HepG2 (cell line): Measurements from ENCODE around the gene PKP1. TPM values are rescaled to one million over a fixed set of nuclear protein-coding genes. Genes with fewer than 3 reads are reported as not detected.

ENCODE experiments used
- ATAC-seq: fragments of 200-7000 bp; cut with Tn5 transposase; 3 replicates; pipeline ENCODE4 v1.9.1; 2020; ENCODE audit warnings: mild to moderate bottlenecking, moderate library complexity
- BruUV-seq: library from RNA; stranded (reverse); fragments of 400-500 nt; replicated peaks from 2 replicates; lab custom pipeline; 2021; lab: Mats Ljungman, UMichigan
- CTCF ChIA-PET: fragments of 300-600 bp; formaldehyde crosslinking; extraction: SDS; loops from one replicate; lab custom pipeline; 2021; ENCODE audit warnings: low total read pairs, inconsistent platforms, low intra/inter-chr PET ratio; lab: Yijun Ruan, JAX
- POLR2A ChIA-PET: fragments of 350-600 bp; sonication (Branson Sonifier 250); formaldehyde crosslinking; loops from one replicate; lab custom pipeline; 2020; ENCODE audit warnings: antibody characterized with exemption, inconsistent platforms; lab: Yijun Ruan, JAX
- DNase-seq: peaks from one replicate; pipeline ENCODE4 v3.0.0-alpha.2; 2015; ENCODE audit warnings: low spot score
- FAIRE-seq: peaks from 3 replicates; lab custom pipeline; 2011; peaks lifted over from hg19 to GRCh38; lab: Jason Lieb, UNC
- H2AFZ ChIP-seq: one replicate; pipeline ENCODE4 v1.6.1; 2011; ENCODE audit warnings: low read length, inconsistent platforms
- H3K27ac ChIP-seq: fragments of 300-600 bp; 3 replicates; pipeline ENCODE4 v1.8.0; 2011; ENCODE audit warnings: mixed run types, mild to moderate bottlenecking, mixed read lengths, low read length, inconsistent platforms; ENCODE audit not compliant: insufficient read depth; ENCODE audit errors: extremely low read length
- H3K27me3 ChIP-seq, 2 experiments: fragments of 200-600 bp in 1 of 2; 2 replicates in 1 of 2; 3 replicates in 1 of 2; pipeline versions ENCODE4 v1.6.0 to v1.8.0; 2011; ENCODE audit warnings: low read length in 2 of 2, mild to moderate bottlenecking in 2 of 2, moderate library complexity in 2 of 2, inconsistent platforms in 1 of 2; ENCODE audit not compliant: insufficient read depth in 2 of 2, control insufficient read depth in 1 of 2
- H3K36me3 ChIP-seq, 2 experiments: fragments of 200-600 bp in 1 of 2; replicated peaks in 1 of 2; 2 replicates in 1 of 2; 3 replicates in 1 of 2; pipeline versions ENCODE4 v1.5.1 to v1.8.0; 2011; ENCODE audit warnings: low read length in 2 of 2, inconsistent platforms in 1 of 2; ENCODE audit not compliant: insufficient read depth in 2 of 2, control insufficient read depth in 1 of 2
- H3K4me1 ChIP-seq: 2 replicates; pipeline ENCODE4 v1.5.1; 2012; ENCODE audit warnings: low read length, inconsistent platforms; ENCODE audit not compliant: insufficient read depth
- H3K4me2 ChIP-seq: 2 replicates; pipeline ENCODE4 v1.6.0; 2011; ENCODE audit warnings: low read depth, low read length, inconsistent platforms
- H3K4me3 ChIP-seq, 3 experiments: fragments of 200-600 bp in 1 of 3; sonication (generic), shearing (Covaris generic) in 1 of 3; replicated peaks in 1 of 3; 2 replicates each; pipeline ENCODE4 v1.5.1; 2011 to 2016; ENCODE audit warnings: low read length in 3 of 3, inconsistent platforms in 2 of 3, low read depth in 2 of 3, mild to moderate bottlenecking in 2 of 3, control low read depth in 1 of 3, mixed read lengths in 1 of 3; ENCODE audit not compliant: insufficient read depth in 1 of 3
- H3K79me2 ChIP-seq: one replicate; pipeline ENCODE4 v1.6.1; 2011; ENCODE audit warnings: low read length, inconsistent platforms; ENCODE audit not compliant: insufficient read depth
- H3K9ac ChIP-seq: 2 replicates; pipeline ENCODE4 v1.6.0; 2011; ENCODE audit warnings: mild to moderate bottlenecking, low read depth, low read length, inconsistent platforms; ENCODE audit not compliant: insufficient read depth
- H3K9me3 ChIP-seq: 2 replicates; pipeline ENCODE4 v1.5.1; 2012; ENCODE audit warnings: mild to moderate bottlenecking, low read length
- H4K20me1 ChIP-seq: 2 replicates; pipeline ENCODE4 v1.6.0; 2011; ENCODE audit warnings: inconsistent platforms, mild to moderate bottlenecking, low read length, moderate library complexity; ENCODE audit not compliant: insufficient read depth
- CAMTA2 ChIP-seq: sonication (generic); formaldehyde crosslinking; IDR thresholded peaks from 2 replicates; pipeline ENCODE4 v1.4.0; 2020; ENCODE audit warnings: mild to moderate bottlenecking, missing genetic modification reagents, borderline replicate concordance
- HCFC1 ChIP-seq: fragments of 150-350 bp; IDR thresholded peaks from 2 replicates; pipeline ENCODE4 v1.6.1; 2014; ENCODE audit warnings: low read depth, low read length
- HNRNPK ChIP-seq: fragments of 200-400 bp; formaldehyde crosslinking; IDR thresholded peaks from 2 replicates; pipeline ENCODE4 v1.6.1; 2018; ENCODE audit warnings: low read length, low read depth, moderate library complexity, mild to moderate bottlenecking; ENCODE audit not compliant: poor library complexity, severe bottlenecking
- KLF15 ChIP-seq: sonication (generic); formaldehyde crosslinking; IDR thresholded peaks from 2 replicates; pipeline ENCODE4 v1.8.1; 2023; ENCODE audit warnings: borderline replicate concordance, mild to moderate bottlenecking, inconsistent platforms, missing genetic modification reagents, mixed read lengths
- MAFK ChIP-seq, 2 experiments: IDR thresholded peaks in 1 of 2; conservative IDR thresholded peaks in 1 of 2; 2 replicates each; pipeline ENCODE4 v1.6.1; 2011; ENCODE audit warnings: improper control_type of control experiment in 2 of 2, low read length in 2 of 2
- NFE2L1 ChIP-seq: sonication (generic); formaldehyde crosslinking; IDR thresholded peaks from 2 replicates; pipeline ENCODE4 v1.4.0; 2020; ENCODE audit warnings: missing genetic modification reagents, mild to moderate bottlenecking, borderline replicate concordance
- RCOR2 ChIP-seq: IDR thresholded peaks from 2 replicates; pipeline ENCODE4 v1.6.1; 2016; ENCODE audit warnings: missing biosample characterization, missing genetic modification reagents
- SAP130 ChIP-seq: IDR thresholded peaks from 2 replicates; pipeline ENCODE4 v1.6.1; 2016; ENCODE audit warnings: low read depth
- SKI ChIP-seq: fragments of 450-650 bp; IDR thresholded peaks from one replicate; pipeline ENCODE4 v1.6.1; 2018; ENCODE audit warnings: mild to moderate bottlenecking; ENCODE audit not compliant: partially characterized antibody
- SMC3 ChIP-seq: IDR thresholded peaks from 2 replicates; pipeline ENCODE4 v1.6.1; 2011; ENCODE audit warnings: low read length, improper control_type of control experiment
- SOX13 ChIP-seq, 3 experiments: fragments of 450-650 bp in 1 of 3; sonication (generic) in 1 of 3; formaldehyde crosslinking in 1 of 3; IDR thresholded peaks in 2 of 3; conservative IDR thresholded peaks in 1 of 3; 2 replicates each; pipeline versions ENCODE4 v1.5.0 to v1.6.1; 2016 to 2020; ENCODE audit warnings: antibody characterized with exemption in 1 of 3, mild to moderate bottlenecking in 1 of 3, missing compliant biosample characterization in 1 of 3, missing genetic modification reagents in 1 of 3, moderate library complexity in 1 of 3
- ZC3H13 ChIP-seq: sonication (generic); formaldehyde crosslinking; IDR thresholded peaks from 2 replicates; pipeline ENCODE4 v1.8.1; 2023; ENCODE audit warnings: mild to moderate bottlenecking, missing genetic modification reagents, moderate library complexity
- ZFP37 ChIP-seq: sonication (generic); formaldehyde crosslinking; IDR thresholded peaks from 2 replicates; pipeline ENCODE4 v1.4.0; 2020; ENCODE audit warnings: missing genetic modification reagents, borderline replicate concordance
- ZFP90 ChIP-seq: sonication (generic); formaldehyde crosslinking; IDR thresholded peaks from 2 replicates; pipeline ENCODE4 v1.8.0; 2022; ENCODE audit warnings: missing genetic modification reagents, mild to moderate bottlenecking, inconsistent platforms, borderline replicate concordance
- ZNF234 ChIP-seq: sonication (generic); formaldehyde crosslinking; conservative IDR thresholded peaks from 2 replicates; pipeline ENCODE4 v1.5.1; 2020; ENCODE audit warnings: mild to moderate bottlenecking, missing genetic modification reagents
- ZNF484 ChIP-seq: sonication (generic); formaldehyde crosslinking; IDR thresholded peaks from 2 replicates; pipeline ENCODE4 v1.5.1; 2020; ENCODE audit warnings: mild to moderate bottlenecking, low read depth, missing genetic modification reagents, borderline replicate concordance
- ZNF816 ChIP-seq: sonication (generic); formaldehyde crosslinking; IDR thresholded peaks from 2 replicates; pipeline ENCODE4 v1.8.0; 2022; ENCODE audit warnings: missing genetic modification reagents, mild to moderate bottlenecking, borderline replicate concordance
- WGBS: methylation state at CpG from one replicate; pipeline ENCODE4 v1.1.6; 2017; ENCODE audit warnings: low lambda C conversion rate; 5-methylcytosine and 5-hydroxymethylcytosine counted together
- in situ Hi-C: cut with HindIII; loops from 2 replicates; pipeline ENCODE4 v1.10.0; 2017; ENCODE audit warnings: low pct_unique_long_range_greater_than_20kb; ENCODE audit not compliant: extremely low pct_ligation_motif_present
- intact Hi-C: fragments of 100-400 bp; cut with micrococcal nuclease; formaldehyde crosslinking; loops from one replicate; pipeline ENCODE4 v1.10.0; 2022; ENCODE audit not compliant: unreplicated experiment
- polyA plus RNA-seq, 8 experiments: library from polyadenylated mRNA; depleted of rRNA in 3 of 8; stranded (reverse) in 7 of 8; unstranded in 1 of 8; fragments of >200 nt; fragmentation: Illumina TruSeq in 4 of 8; extraction: Trizol in 4 of 8; gene quantifications; 2 replicates each; pipeline versions ENCODE4 v1.2.1 to v1.2.3, GENCODE V29; 2011 to 2016; ENCODE audit warnings: low read depth in 4 of 8, missing spikeins in 1 of 8, mixed read lengths in 1 of 8; ENCODE audit not compliant: insufficient read depth in 1 of 8
- total RNA-seq, 5 experiments: library from RNA; depleted of rRNA; stranded (reverse); fragments of >200 nt; fragmentation: Illumina TruSeq; extraction: Trizol; gene quantifications; 2 replicates each; pipeline ENCODE4 v1.2.3, GENCODE V29; 2016; ENCODE audit warnings: low read depth in 1 of 5
- TF ChIP-seq, protein P1 (sequence below), 2 experiments: sonication (generic) in 1 of 2; formaldehyde crosslinking in 1 of 2; IDR thresholded peaks; 2 replicates each; pipeline versions ENCODE4 v1.4.0 to v1.6.1; 2018 to 2020; ENCODE audit warnings: missing genetic modification reagents in 2 of 2, borderline replicate concordance in 1 of 2, low read depth in 1 of 2, mild to moderate bottlenecking in 1 of 2, missing biosample characterization in 1 of 2
- TF ChIP-seq, protein P2 (sequence below): sonication (generic); formaldehyde crosslinking; IDR thresholded peaks from 2 replicates; pipeline ENCODE4 v1.8.1; 2023; ENCODE audit warnings: mild to moderate bottlenecking, moderate library complexity, missing genetic modification reagents
- TF ChIP-seq, protein P3 (sequence below): sonication (generic); formaldehyde crosslinking; IDR thresholded peaks from 2 replicates; pipeline ENCODE4 v1.4.0; 2020; ENCODE audit warnings: mild to moderate bottlenecking, missing genetic modification reagents

PKP1 gene
- total and polyA plus RNA-seq, 2 of the 13 experiments (the other 11 are each of a cell fraction or from before 2014, with no cell fraction given), result not detected

DNA sequence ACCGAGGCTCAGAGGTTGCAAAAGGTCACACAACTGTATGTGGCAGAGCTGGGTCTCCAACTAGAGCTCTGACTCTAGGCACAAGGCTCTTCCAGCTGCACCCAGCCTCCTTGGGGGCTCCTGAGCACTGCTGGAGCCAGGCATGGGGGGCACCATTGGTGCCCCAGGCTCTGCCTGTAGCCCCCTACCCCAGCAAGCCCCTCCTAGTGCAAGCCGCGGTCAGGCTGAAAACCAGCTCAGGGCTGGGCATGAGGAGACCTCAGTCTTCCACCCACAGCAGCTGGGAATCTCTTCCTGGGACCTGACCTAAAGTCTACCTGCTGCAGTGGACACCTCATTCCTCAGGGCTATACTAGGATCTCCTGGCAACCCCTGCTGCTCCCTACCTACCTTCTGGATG lies 79.6 kb downstream of the PKP1 start (continued):
- TF ChIP-seq, protein P1, sequence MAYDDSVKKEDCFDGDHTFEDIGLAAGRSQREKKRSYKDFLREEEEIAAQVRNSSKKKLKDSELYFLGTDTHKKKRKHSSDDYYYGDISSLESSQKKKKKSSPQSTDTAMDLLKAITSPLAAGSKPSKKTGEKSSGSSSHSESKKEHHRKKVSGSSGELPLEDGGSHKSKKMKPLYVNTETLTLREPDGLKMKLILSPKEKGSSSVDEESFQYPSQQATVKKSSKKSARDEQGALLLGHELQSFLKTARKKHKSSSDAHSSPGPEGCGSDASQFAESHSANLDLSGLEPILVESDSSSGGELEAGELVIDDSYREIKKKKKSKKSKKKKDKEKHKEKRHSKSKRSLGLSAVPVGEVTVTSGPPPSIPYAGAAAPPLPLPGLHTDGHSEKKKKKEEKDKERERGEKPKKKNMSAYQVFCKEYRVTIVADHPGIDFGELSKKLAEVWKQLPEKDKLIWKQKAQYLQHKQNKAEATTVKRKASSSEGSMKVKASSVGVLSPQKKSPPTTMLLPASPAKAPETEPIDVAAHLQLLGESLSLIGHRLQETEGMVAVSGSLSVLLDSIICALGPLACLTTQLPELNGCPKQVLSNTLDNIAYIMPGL (CRISPR knock-in tag; IDR thresholded peaks at IDR 0.05; ENCODE audit: borderline replicate concordance in 1 of 2, low read depth in 1 of 2), result no peak
- no peak for TF ChIP-seq ZFP90
- no peak for TF ChIP-seq CAMTA2 (CRISPR knock-in tag)
- no peak for TF ChIP-seq NFE2L1 (CRISPR knock-in tag)
- TF ChIP-seq KLF15, result no peak
- TF ChIP-seq SAP130 (CRISPR knock-in tag), result no peak
- TF ChIP-seq ZNF816 (CRISPR knock-in tag), result no peak
- no peak for TF ChIP-seq ZFP37 (CRISPR knock-in tag)
- TF ChIP-seq MAFK (conservative IDR thresholded peaks at IDR 0.05 in 1 of 2, IDR thresholded peaks at IDR 0.05 in 1 of 2; ENCODE audit: low read length in 2 of 2), result no peak
- no peak for TF ChIP-seq SMC3
- TF ChIP-seq, protein P2, sequence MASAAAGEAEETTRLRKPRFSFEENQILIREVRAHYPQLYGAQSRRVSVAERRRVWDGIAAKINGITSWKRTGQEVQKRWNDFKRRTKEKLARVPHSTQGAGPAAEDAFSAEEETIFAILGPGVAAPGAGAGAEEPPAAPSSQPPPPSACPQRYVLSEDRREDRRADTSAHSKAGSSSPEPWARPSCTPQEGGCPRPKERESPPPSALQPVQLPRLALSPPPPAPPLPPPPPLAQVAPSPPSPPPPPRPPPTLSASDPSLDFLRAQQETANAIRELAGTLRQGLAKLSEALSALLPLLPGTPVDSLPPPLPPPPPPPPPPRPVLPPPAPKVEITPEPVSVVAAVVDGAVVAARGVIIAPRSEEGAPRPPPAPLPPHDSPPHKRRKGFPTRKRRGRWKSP (CRISPR knock-in tag), result no peak
- TF ChIP-seq, all 625 proteins: peak for 0

DNA sequence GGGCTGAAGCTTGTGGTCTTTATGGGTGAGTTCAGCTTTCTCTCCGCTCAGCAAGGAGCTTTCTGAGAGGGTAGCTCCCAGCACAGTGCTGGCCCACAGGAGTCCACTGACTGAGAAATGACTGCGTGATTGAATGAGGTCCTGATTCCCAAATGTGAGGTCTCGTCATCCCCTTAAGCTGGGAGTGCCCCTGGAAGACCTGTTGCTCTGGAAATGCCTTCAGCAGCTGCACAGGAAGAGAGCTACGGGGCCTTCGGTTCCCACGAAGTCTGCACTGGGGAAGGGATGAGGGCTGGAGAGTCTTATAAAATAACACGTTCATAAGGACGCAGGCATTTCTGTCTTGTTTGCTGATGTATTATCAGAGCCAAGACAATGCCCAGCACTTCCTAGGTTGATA lies 80.2 kb downstream of the PKP1 start:
- no TSS peak for BruUV-seq
- H3K27me3 ChIP-seq, result peaks cover 13 to 37% of the 10 kb centered on the region in 2 experiments
- DNase-seq, result no peak
- WGBS, result 4% methylated on average over 7 of the region's 8 CpGs
- ChIA-PET POLR2A (interaction anchor here (0.7 kb wide), 1 partner anchor 85 kb away, joined by 3 read pairs; no protein-coding TSS in a partner anchor), CTCF (no interaction called here)
- H3K9me3 ChIP-seq, result no peaks in the 10 kb centered on the region
- no peak for FAIRE-seq
- intact Hi-C loops, result no loop called here
- in situ Hi-C loops, result no loop called here
- no peak overlapping the region for H3K4me2 ChIP-seq
- no peak overlapping the region for H3K9ac ChIP-seq
- H3K4me3 ChIP-seq, result no peak overlapping the region
- no peak for ATAC-seq
- H3K36me3 ChIP-seq, result no peaks in the 10 kb centered on the region
- no peaks in the 10 kb centered on the region for H3K79me2 ChIP-seq
- no peak overlapping the region for H2AFZ ChIP-seq
- no peak for TF ChIP-seq ZC3H13
- no peak for TF ChIP-seq RCOR2 (CRISPR knock-in tag)
- TF ChIP-seq ZNF484 (CRISPR knock-in tag), result no peak
- TF ChIP-seq HNRNPK, result no peak
- TF ChIP-seq SOX13 (IDR thresholded peaks at IDR 0.05), result no peak
- TF ChIP-seq SOX13 (CRISPR knock-in tag; conservative IDR thresholded peaks at IDR 0.05 in 1 of 2, IDR thresholded peaks at IDR 0.05 in 1 of 2), result no peak
- no peak for TF ChIP-seq HCFC1
- TF ChIP-seq SKI, result no peak
- TF ChIP-seq ZNF234 (CRISPR knock-in tag), result no peak
- TF ChIP-seq, protein P3, sequence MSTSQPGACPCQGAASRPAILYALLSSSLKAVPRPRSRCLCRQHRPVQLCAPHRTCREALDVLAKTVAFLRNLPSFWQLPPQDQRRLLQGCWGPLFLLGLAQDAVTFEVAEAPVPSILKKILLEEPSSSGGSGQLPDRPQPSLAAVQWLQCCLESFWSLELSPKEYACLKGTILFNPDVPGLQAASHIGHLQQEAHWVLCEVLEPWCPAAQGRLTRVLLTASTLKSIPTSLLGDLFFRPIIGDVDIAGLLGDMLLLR, result no peak
- H3K4me1 ChIP-seq, result no peaks in the 10 kb centered on the region
- no peaks in the 10 kb centered on the region for H4K20me1 ChIP-seq
- H3K27ac ChIP-seq, result no peak overlapping the region
